ENCODE measurements around the gene MRPL30. TPM values are rescaled to one million over a fixed set of nuclear protein-coding genes. Genes with fewer than 3 reads are reported as not detected.
A peak's percentile ranks its signal among the peaks of the same experiment; 100 is the strongest.
"Not testable (repeated sequence)": the region's sequence is repeated elsewhere in the genome, so short reads cannot be mapped to it uniquely, and the experiment has no call there.

Gene MRPL30
- polyA plus RNA-seq, 3 donors from 2014 or later: 18.0 to 20.5 (median 18.3) TPM

- DNase-seq: no peak
- H3K36me3 Mint-ChIP-seq: peaks cover 8 to 16% (median 9%) of the 10 kb centered on the region in 3 donors
- H3K4me1 Mint-ChIP-seq: no peaks in the 10 kb centered on the region
- H3K4me3 Mint-ChIP-seq: no peak overlapping the region
- peak overlapping the region in 4 of 6 donors; percentile 12 to 65 (median 38) for H3K27ac Mint-ChIP-seq
- H3K27me3 Mint-ChIP-seq (ENCODE audit: low read depth in 3 of 3): peaks cover 0 to 2% (median 2%) of the 10 kb centered on the region in 3 donors
- H3K9me3 Mint-ChIP-seq: no peaks in the 10 kb centered on the region
Observed at GRCh38 chr2:99200076-99200800, 19.3 kb downstream of the MRPL30 start.

GRCh38 chr2:99201959-99202678 is 21.1 kb downstream of the MRPL30 start:
- Mint-ChIP-seq H3K4me1 (no peaks in the 10 kb centered on the region), H3K27me3 (ENCODE audit: low read depth in 3 of 3) (peaks cover 0 to 2% (median 2%) of the 10 kb centered on the region in 3 donors), H3K36me3 (peaks cover 6 to 15% (median 6%) of the 10 kb centered on the region in 3 donors), H3K4me3 (no peak overlapping the region), H3K9me3 (peaks cover 0 to 14% (median 4%) of the 10 kb centered on the region in 6 donors), H3K27ac (peak overlapping the region in 3 of 6 donors; percentile 1 to 56 (median 29))
- DNase-seq: no peak

GRCh38 chr2:99205491-99205890 is 24.5 kb downstream of the MRPL30 start:
- DNase-seq: no peak
- Mint-ChIP-seq H3K27ac (no peak overlapping the region), H3K36me3 (peaks cover 14 to 32% (median 30%) of the 10 kb centered on the region in 3 donors), H3K9me3 (peaks cover 0 to 14% (median 5%) of the 10 kb centered on the region in 6 donors), H3K4me1 (no peaks in the 10 kb centered on the region), H3K27me3 (ENCODE audit: low read depth in 3 of 3) (peaks cover 0 to 2% (median 1%) of the 10 kb centered on the region in 3 donors), H3K4me3 (no peak overlapping the region)

- Mint-ChIP-seq H3K4me1 (no peaks in the 10 kb centered on the region), H3K36me3 (peaks cover 6 to 17% (median 15%) of the 10 kb centered on the region in 3 donors), H3K27me3 (ENCODE audit: low read depth in 3 of 3) (no peaks in the 10 kb centered on the region), H3K27ac (no peak overlapping the region), H3K9me3 (no peaks in the 10 kb centered on the region), H3K4me3 (no peak overlapping the region)
- no peak for DNase-seq
Observed at GRCh38 chr2:99216096-99216495, 35.1 kb downstream of the MRPL30 start.

- no peak overlapping the region for H3K27ac Mint-ChIP-seq
- no peak overlapping the region for H3K4me3 Mint-ChIP-seq
- no peaks in the 10 kb centered on the region for H3K9me3 Mint-ChIP-seq
- DNase-seq: no peak
- H3K27me3 Mint-ChIP-seq (ENCODE audit: low read depth in 3 of 3): no peaks in the 10 kb centered on the region
- peaks cover 6 to 27% (median 23%) of the 10 kb centered on the region in 3 donors for H3K36me3 Mint-ChIP-seq
- no peaks in the 10 kb centered on the region for H3K4me1 Mint-ChIP-seq
Observed at GRCh38 chr2:99217929-99218501, 37.0 kb downstream of the MRPL30 start.

- not testable (repeated sequence) for DNase-seq; H3K4me3 Mint-ChIP-seq; H3K27ac Mint-ChIP-seq; H3K36me3 Mint-ChIP-seq; H3K27me3 Mint-ChIP-seq (ENCODE audit: low read depth in 3 of 3); H3K4me1 Mint-ChIP-seq
- peaks cover 9 to 24% (median 18%) of the 10 kb centered on the region in 6 donors for H3K9me3 Mint-ChIP-seq
Observed at GRCh38 chr2:99233177-99233576, 52.2 kb downstream of the MRPL30 start.

GRCh38 chr2:99238599-99238998 is 57.6 kb downstream of the MRPL30 start:
- peaks cover 0 to 7% (median 0%) of the 10 kb centered on the region in 3 donors for H3K36me3 Mint-ChIP-seq
- H3K27ac Mint-ChIP-seq: no peak overlapping the region
- no peak for DNase-seq

GRCh38 chr2:99240431-99240830 is 59.4 kb downstream of the MRPL30 start:
- DNase-seq: no peak
- Mint-ChIP-seq H3K36me3 (peaks cover 0 to 7% (median 0%) of the 10 kb centered on the region in 3 donors), H3K4me1 (no peaks in the 10 kb centered on the region), H3K9me3 (no peaks in the 10 kb centered on the region), H3K27ac (no peak overlapping the region), H3K27me3 (ENCODE audit: low read depth in 3 of 3) (peaks cover 0 to 1% (median 0%) of the 10 kb centered on the region in 3 donors), H3K4me3 (no peak overlapping the region)

More at GRCh38 chr2:99238599-99238998, 57.6 kb downstream of the MRPL30 start:
- Mint-ChIP-seq H3K27me3 (ENCODE audit: low read depth in 3 of 3) (peaks cover 0 to 1% (median 0%) of the 10 kb centered on the region in 3 donors), H3K4me1 (no peaks in the 10 kb centered on the region), H3K9me3 (peaks cover 0 to 2% (median 0%) of the 10 kb centered on the region in 6 donors), H3K4me3 (no peak overlapping the region)

- H3K27ac Mint-ChIP-seq: no peak overlapping the region
- H3K4me1 Mint-ChIP-seq: no peaks in the 10 kb centered on the region
- H3K36me3 Mint-ChIP-seq: peaks cover 3 to 11% (median 11%) of the 10 kb centered on the region in 3 donors
- no peak for DNase-seq
- H3K4me3 Mint-ChIP-seq: no peak overlapping the region
- H3K9me3 Mint-ChIP-seq: no peaks in the 10 kb centered on the region
- peaks cover 0 to 1% (median 0%) of the 10 kb centered on the region in 3 donors for H3K27me3 Mint-ChIP-seq (ENCODE audit: low read depth in 3 of 3)
Observed at GRCh38 chr2:99242151-99242550, 61.2 kb downstream of the MRPL30 start.

Other genes with a start within 250 kb of the MRPL30 start
- under 1 TPM in 2 of 3 donors, not detected in 1; 0.40 to 0.80 TPM for gene CRACDL, start 245.0 kb upstream of the MRPL30 start, polyA plus RNA-seq
- gene C2orf15, start 39.5 kb upstream of the MRPL30 start, polyA plus RNA-seq: 1 to 10 TPM in 2 of 3 donors, under 1 TPM in 1; 0.80 to 3.4 (median 2.4) TPM
- 10 to 100 TPM in 2 of 3 donors, 1 to 10 TPM in 1; 7.9 to 15.9 (median 11.0) TPM for gene TSGA10, start 26.2 kb upstream of the MRPL30 start, polyA plus RNA-seq
- gene LIPT1, start 26.2 kb upstream of the MRPL30 start, polyA plus RNA-seq: 10 to 100 TPM; 11.6 to 21.3 (median 20.7) TPM
- gene MITD1, start 126 bp upstream of the MRPL30 start, polyA plus RNA-seq: 10 to 100 TPM; 29.5 to 53.3 (median 30.4) TPM
- gene LYG2, start 74.5 kb downstream of the MRPL30 start, polyA plus RNA-seq: not detected
- under 1 TPM in 1 of 3 donors, not detected in 2; 0.61 TPM for gene LYG1, start 120.0 kb downstream of the MRPL30 start, polyA plus RNA-seq
- 10 to 100 TPM; 58.7 to 74.6 (median 61.4) TPM for gene TXNDC9, start 155.1 kb downstream of the MRPL30 start, polyA plus RNA-seq
- 10 to 100 TPM in 1 of 3 donors, 1 to 10 TPM in 2; 2.8 to 14.3 (median 2.9) TPM for gene EIF5B, start 156.2 kb downstream of the MRPL30 start, polyA plus RNA-seq